Stimulated activated effector memory CD8-positive, alpha-beta T cell treated with anti-CD3 and anti-CD28 coated beads, Interleukin-12 subunit alpha, Interleukin-12 subunit beta, amount 100 ng/mL, for 72 hours (primary cell): ENCODE measurements around the gene RDH5.

Experiments used
- ATAC-seq: fragments of 150-1000 bp; cut with Tn5 transposase; 2 replicates; pipeline ENCODE4 v1.10.0; 2021
- DNase-seq, 2 donors: peaks; one replicate each; pipeline ENCODE4 v3.0.0; 2021 to 2022; ENCODE audit warnings: low spot score in 2 of 2
- H3K27ac Mint-ChIP-seq: one replicate; pipeline ENCODE4 v1.8.0; 2022; ENCODE audit warnings: mild to moderate bottlenecking, mixed read lengths
- H3K36me3 Mint-ChIP-seq: one replicate; pipeline ENCODE4 v1.8.0; 2022; ENCODE audit warnings: mild to moderate bottlenecking, mixed read lengths
- H3K4me1 Mint-ChIP-seq: one replicate; pipeline ENCODE4 v1.8.0; 2022; ENCODE audit warnings: mixed read lengths
- H3K4me3 Mint-ChIP-seq: one replicate; pipeline ENCODE4 v1.8.0; 2022; ENCODE audit warnings: mild to moderate bottlenecking, mixed read lengths
- H3K9me3 Mint-ChIP-seq: one replicate; pipeline ENCODE4 v1.8.0; 2022; ENCODE audit warnings: mixed read lengths

The RDH5 gene

GRCh38 chr12:55728186-55728938 is 8.2 kb downstream of the RDH5 start:
- ATAC-seq (peak; percentile 5), DNase-seq (no peak)
- no peaks in the 10 kb centered on the region for H3K9me3 Mint-ChIP-seq
- H3K27ac Mint-ChIP-seq: peak overlapping the region; percentile 99
- H3K4me1 Mint-ChIP-seq: peaks cover 52% of the 10 kb centered on the region
- H3K36me3 Mint-ChIP-seq: peaks cover 57% of the 10 kb centered on the region
- peak overlapping the region; percentile 87 for H3K4me3 Mint-ChIP-seq

GRCh38 chr12:55728939-55729818 is 9.0 kb downstream of the RDH5 start, which contains the start of gene CD63:
CD63 (minus strand) TSS chr12:55729009; CDS start chr12:55728341, 668 bp downstream.
- Mint-ChIP-seq H3K4me1 (peaks cover 52% of the 10 kb centered on the region), H3K27ac (peak within 1 kb of the TSS; percentile 99), H3K36me3 (peaks cover 50% of the 10 kb centered on the region), H3K9me3 (no peaks in the 10 kb centered on the region), H3K4me3 (peak within 1 kb of the TSS; percentile 87)
- ATAC-seq (peak; percentile 88), DNase-seq (peak; percentile 72 to 91)

DNA sequence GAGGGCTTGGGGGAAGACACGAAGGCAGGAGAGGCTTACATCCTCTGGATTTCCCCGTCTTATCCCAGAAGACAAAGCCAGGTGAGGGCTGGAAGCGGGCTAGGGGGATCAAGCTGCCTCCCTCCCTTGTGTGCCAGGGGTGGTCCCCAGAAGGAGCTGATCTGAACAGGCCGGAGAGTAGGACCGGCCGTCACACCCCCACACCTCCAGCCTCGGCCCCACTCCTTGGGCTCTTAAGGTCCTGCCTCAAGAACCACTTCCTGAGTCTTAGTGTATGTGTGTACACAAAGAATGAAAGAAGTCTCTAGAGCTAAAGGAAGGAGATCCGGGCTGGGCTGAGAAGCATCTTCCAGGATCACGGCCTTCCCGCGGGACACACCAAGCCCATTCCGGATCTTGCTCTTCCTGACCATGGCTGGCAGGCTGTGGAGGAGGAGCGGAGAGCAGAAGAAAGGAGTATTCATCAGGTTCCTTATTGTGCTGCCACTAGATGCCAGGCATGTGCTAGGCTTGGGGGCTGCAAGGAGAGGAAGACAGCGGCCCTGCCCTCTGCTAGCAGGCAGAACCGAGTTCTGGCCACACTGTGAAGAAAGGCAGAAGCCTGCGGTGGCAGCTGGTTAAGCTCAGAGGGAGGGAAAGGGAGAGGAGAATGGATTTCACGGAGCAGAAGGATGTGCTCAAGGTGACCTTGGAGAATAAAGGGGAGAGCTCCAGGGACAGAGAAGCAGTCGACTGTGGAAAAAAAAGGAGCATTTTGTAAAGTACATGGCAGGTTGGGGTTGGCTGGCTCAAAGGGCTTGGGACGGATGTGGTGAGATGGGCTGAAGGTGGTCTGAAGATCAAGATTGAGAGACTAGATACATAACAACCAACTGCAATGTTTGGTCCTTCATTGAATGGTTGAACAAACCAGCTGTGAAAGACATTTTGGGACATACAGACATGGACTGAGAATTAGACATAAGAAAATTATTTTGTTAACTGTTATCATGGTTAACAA is 9.9 kb downstream of the RDH5 start:
- peak overlapping the region; percentile 99 for H3K27ac Mint-ChIP-seq
- peaks cover 40% of the 10 kb centered on the region for H3K36me3 Mint-ChIP-seq
- peaks cover 44% of the 10 kb centered on the region for H3K4me1 Mint-ChIP-seq
- no peaks in the 10 kb centered on the region for H3K9me3 Mint-ChIP-seq
- H3K4me3 Mint-ChIP-seq: peak overlapping the region; percentile 87
- DNase-seq (peak; percentile 44 to 85), ATAC-seq (peak; percentile 64)

- DNase-seq (no peak), ATAC-seq (no peak)
- Mint-ChIP-seq H3K4me1 (peaks cover 38% of the 10 kb centered on the region), H3K27ac (no peak overlapping the region), H3K36me3 (peaks cover 24% of the 10 kb centered on the region), H3K4me3 (no peak overlapping the region), H3K9me3 (no peaks in the 10 kb centered on the region)
Observed at GRCh38 chr12:55732288-55732687, 12.1 kb downstream of the RDH5 start.

DNA sequence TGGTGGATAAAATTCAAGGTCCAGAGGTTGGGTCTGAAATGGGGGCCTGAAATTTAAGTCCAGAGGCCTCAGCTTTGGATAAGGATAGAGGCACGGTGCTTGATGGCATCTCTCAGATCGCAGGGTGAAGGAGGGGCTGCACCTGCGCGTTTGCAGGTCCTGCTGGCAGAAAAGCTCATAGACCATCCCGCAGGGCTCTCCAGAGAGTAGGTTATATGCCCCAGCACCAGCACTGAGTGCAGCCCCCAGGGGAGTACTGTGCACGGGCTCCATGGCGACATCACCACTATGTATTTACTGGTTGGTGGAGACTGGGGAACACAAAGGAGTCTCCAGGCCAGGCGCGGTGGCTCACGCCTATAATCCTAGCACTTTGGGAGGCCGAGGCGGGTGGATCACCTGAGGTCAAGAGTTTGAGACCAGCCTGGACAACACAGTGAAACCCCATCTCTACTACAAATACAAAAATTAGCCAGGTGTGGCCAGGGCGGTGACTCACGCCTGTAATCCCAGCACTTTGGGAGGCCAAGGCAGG is 12.9 kb downstream of the RDH5 start:
- H3K4me3 Mint-ChIP-seq: no peak overlapping the region
- H3K36me3 Mint-ChIP-seq: peaks cover 17% of the 10 kb centered on the region
- ATAC-seq (no peak), DNase-seq (no peak)
- no peaks in the 10 kb centered on the region for H3K9me3 Mint-ChIP-seq
- peaks cover 39% of the 10 kb centered on the region for H3K4me1 Mint-ChIP-seq
- no peak overlapping the region for H3K27ac Mint-ChIP-seq

- Mint-ChIP-seq H3K27ac (no peak overlapping the region), H3K4me3 (no peak overlapping the region), H3K9me3 (no peaks in the 10 kb centered on the region), H3K36me3 (peaks cover 17% of the 10 kb centered on the region), H3K4me1 (peaks cover 44% of the 10 kb centered on the region)
- ATAC-seq (no peak), DNase-seq (no peak)
Observed at GRCh38 chr12:55733858-55734257, 13.7 kb downstream of the RDH5 start.

- Mint-ChIP-seq H3K27ac (no peak overlapping the region), H3K9me3 (no peaks in the 10 kb centered on the region), H3K4me1 (peaks cover 39% of the 10 kb centered on the region), H3K36me3 (peaks cover 12% of the 10 kb centered on the region), H3K4me3 (no peak overlapping the region)
- ATAC-seq (no peak), DNase-seq (no peak)
Observed at GRCh38 chr12:55734595-55734994, 14.4 kb downstream of the RDH5 start.

- peaks cover 25% of the 10 kb centered on the region for H3K4me1 Mint-ChIP-seq
- H3K36me3 Mint-ChIP-seq: peaks cover 5% of the 10 kb centered on the region
- no peaks in the 10 kb centered on the region for H3K9me3 Mint-ChIP-seq
- peak overlapping the region; percentile 52 for H3K27ac Mint-ChIP-seq
- ATAC-seq (no peak), DNase-seq (no peak)
- no peak overlapping the region for H3K4me3 Mint-ChIP-seq
Observed at GRCh38 chr12:55736076-55736475, 15.9 kb downstream of the RDH5 start.

- Mint-ChIP-seq H3K36me3 (peaks cover 5% of the 10 kb centered on the region), H3K9me3 (no peaks in the 10 kb centered on the region), H3K4me3 (peak overlapping the region; percentile 73), H3K4me1 (peaks cover 28% of the 10 kb centered on the region), H3K27ac (peak overlapping the region; percentile 84)
- ATAC-seq (peak; percentile 65), DNase-seq (peak; percentile 47 to 77)
Observed at GRCh38 chr12:55736780-55737580, 16.8 kb downstream of the RDH5 start.

- peak; percentile 31 for ATAC-seq
- Mint-ChIP-seq H3K27ac (peak overlapping the region; percentile 84), H3K9me3 (no peaks in the 10 kb centered on the region), H3K4me1 (peaks cover 34% of the 10 kb centered on the region), H3K36me3 (peaks cover 5% of the 10 kb centered on the region), H3K4me3 (peak overlapping the region; percentile 73)
- no peak for DNase-seq
Observed at GRCh38 chr12:55737581-55738122, 17.5 kb downstream of the RDH5 start.

DNA sequence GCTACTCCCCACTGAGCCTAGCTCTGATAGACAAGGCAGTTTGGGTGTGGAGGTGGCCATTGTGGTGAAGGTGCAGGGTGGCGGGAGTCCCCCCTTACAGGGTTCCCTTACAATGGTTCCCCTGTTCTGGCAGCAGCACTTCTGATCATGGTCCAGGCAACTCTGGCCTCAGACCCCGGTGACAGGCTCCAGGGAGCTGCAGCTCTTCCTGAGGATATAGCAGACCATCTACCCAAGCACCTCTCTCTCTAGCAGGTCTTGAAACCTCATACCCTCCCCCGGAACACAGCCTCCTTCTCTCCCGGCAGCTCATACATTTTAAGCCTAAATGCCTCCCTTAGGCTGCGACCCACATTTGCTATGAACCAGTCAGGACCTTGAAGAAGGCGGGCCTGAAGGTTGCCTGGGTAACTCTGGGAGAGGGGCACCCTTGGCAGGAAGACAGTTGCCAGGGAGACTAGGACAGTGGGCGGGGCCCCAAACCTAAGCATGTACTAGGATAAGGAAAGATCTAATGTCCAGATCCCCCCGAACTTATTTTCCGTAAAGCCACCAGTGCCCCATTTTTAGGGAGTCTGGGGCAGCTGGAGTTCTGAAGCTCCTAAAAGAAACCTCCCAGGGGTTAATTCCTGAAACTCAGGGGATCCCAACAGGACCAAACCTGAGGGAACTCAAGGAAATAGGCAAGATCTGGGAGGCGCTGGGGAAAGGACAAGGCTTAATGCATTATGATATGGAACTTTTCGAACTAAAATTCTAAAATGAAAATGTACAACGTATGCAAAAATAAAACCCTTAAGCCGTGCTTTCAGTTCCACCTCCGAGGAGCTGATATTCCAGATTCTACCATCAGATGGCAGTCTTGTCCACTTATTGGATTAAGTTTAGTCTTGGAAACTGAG is 18.2 kb downstream of the RDH5 start:
- H3K4me1 Mint-ChIP-seq: peaks cover 38% of the 10 kb centered on the region
- DNase-seq (peak; percentile 88 to 91), ATAC-seq (peak; percentile 78)
- peak overlapping the region; percentile 84 for H3K27ac Mint-ChIP-seq
- H3K36me3 Mint-ChIP-seq: peaks cover 5% of the 10 kb centered on the region
- H3K4me3 Mint-ChIP-seq: peak overlapping the region; percentile 73
- no peaks in the 10 kb centered on the region for H3K9me3 Mint-ChIP-seq

- Mint-ChIP-seq H3K36me3 (peaks cover 5% of the 10 kb centered on the region), H3K4me1 (peaks cover 40% of the 10 kb centered on the region), H3K4me3 (peak overlapping the region; percentile 73), H3K9me3 (no peaks in the 10 kb centered on the region), H3K27ac (no peak overlapping the region)
- no peak for DNase-seq
- no peak for ATAC-seq
Observed at GRCh38 chr12:55739025-55739378, 18.8 kb downstream of the RDH5 start.
